ENCODE results near the gene ERI3.

GRCh38 chr1:44262414-44262813, 92.6 kb downstream of the ERI3 start:
- TF ChIP-seq, protein P1, sequence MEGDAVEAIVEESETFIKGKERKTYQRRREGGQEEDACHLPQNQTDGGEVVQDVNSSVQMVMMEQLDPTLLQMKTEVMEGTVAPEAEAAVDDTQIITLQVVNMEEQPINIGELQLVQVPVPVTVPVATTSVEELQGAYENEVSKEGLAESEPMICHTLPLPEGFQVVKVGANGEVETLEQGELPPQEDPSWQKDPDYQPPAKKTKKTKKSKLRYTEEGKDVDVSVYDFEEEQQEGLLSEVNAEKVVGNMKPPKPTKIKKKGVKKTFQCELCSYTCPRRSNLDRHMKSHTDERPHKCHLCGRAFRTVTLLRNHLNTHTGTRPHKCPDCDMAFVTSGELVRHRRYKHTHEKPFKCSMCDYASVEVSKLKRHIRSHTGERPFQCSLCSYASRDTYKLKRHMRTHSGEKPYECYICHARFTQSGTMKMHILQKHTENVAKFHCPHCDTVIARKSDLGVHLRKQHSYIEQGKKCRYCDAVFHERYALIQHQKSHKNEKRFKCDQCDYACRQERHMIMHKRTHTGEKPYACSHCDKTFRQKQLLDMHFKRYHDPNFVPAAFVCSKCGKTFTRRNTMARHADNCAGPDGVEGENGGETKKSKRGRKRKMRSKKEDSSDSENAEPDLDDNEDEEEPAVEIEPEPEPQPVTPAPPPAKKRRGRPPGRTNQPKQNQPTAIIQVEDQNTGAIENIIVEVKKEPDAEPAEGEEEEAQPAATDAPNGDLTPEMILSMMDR (IDR thresholded peaks at IDR 0.05; ENCODE audit: low read length): no peak
- no peak for TF ChIP-seq EZH2 (IDR thresholded peaks at IDR 0.05; ENCODE audit: borderline replicate concordance, low read length)
